GM12878 (cell line): Measurements from ENCODE around the gene ADCY2. TPM values are rescaled to one million over a fixed set of nuclear protein-coding genes. Genes with fewer than 3 reads are reported as not detected.

Experiments used
- ATAC-seq: fragments of 200-7000 bp; cut with Tn5 transposase; 3 replicates; pipeline ENCODE4 v1.9.1; 2020; ENCODE audit warnings: mild to moderate bottlenecking, moderate library complexity
- BruUV-seq: library from RNA; stranded (reverse); fragments of 400-500 nt; replicated peaks from 2 replicates; lab custom pipeline; 2021; lab: Mats Ljungman, UMichigan
- CTCF ChIA-PET: fragments of 300-600 bp; sonication (Branson Sonifier 250); formaldehyde crosslinking; extraction: SDS; loops from one replicate; lab custom pipeline; 2021; ENCODE audit warnings: inconsistent platforms; lab: Yijun Ruan, JAX
- POLR2A ChIA-PET: fragments of 350-600 bp; formaldehyde crosslinking; extraction: SDS; loops from one replicate; lab custom pipeline; 2021; ENCODE audit warnings: inconsistent platforms; lab: Charles Lee
- RAD21 ChIA-PET: fragments of 300-600 bp; sonication (Branson Sonifier 250); formaldehyde crosslinking; loops from one replicate; lab custom pipeline; 2023; ENCODE audit warnings: antibody characterized with exemption; ENCODE audit not compliant: unreplicated experiment; lab: Charles Lee
- SMC1A ChIA-PET: fragments of 300-600 bp; sonication (Branson Sonifier 250); formaldehyde crosslinking; loops from one replicate; lab custom pipeline; 2023; ENCODE audit not compliant: unreplicated experiment, uncharacterized antibody; lab: Charles Lee
- DNase-seq: peaks from one replicate; pipeline ENCODE4 v3.0.0-alpha.2; 2011; ENCODE audit warnings: low read depth, low spot score
- FAIRE-seq: peaks from 3 replicates; lab custom pipeline; 2011; peaks lifted over from hg19 to GRCh38; lab: Jason Lieb, UNC
- H2AFZ ChIP-seq: 2 replicates; pipeline ENCODE4 v1.6.0; 2011; ENCODE audit warnings: low read depth, low read length, control low read depth; ENCODE audit not compliant: control insufficient read depth
- H3K27ac ChIP-seq: 2 replicates; pipeline ENCODE4 v1.5.1; 2011; ENCODE audit warnings: control low read depth; ENCODE audit not compliant: control insufficient read depth, insufficient read depth
- H3K27me3 ChIP-seq, 2 experiments: replicated peaks in 1 of 2; 2 replicates each; pipeline versions ENCODE4 v1.6.0 to v1.6.1; 2011; ENCODE audit warnings: low read length in 1 of 2; ENCODE audit not compliant: control insufficient read depth in 2 of 2, insufficient read depth in 2 of 2
- H3K36me3 ChIP-seq, 2 experiments: 2 replicates each; pipeline ENCODE4 v1.5.1; 2011; ENCODE audit warnings: low read length in 1 of 2; ENCODE audit not compliant: control insufficient read depth in 2 of 2, insufficient read depth in 2 of 2
- H3K4me1 ChIP-seq: 2 replicates; pipeline ENCODE4 v1.6.1; 2011; ENCODE audit warnings: mild to moderate bottlenecking, low read length, moderate library complexity, mixed read lengths; ENCODE audit not compliant: control insufficient read depth, insufficient read depth
- H3K4me2 ChIP-seq: 2 replicates; pipeline ENCODE4 v1.6.0; 2011; ENCODE audit warnings: control low read depth; ENCODE audit not compliant: control insufficient read depth, insufficient read depth
- H3K4me3 ChIP-seq: fragments of 200-600 bp; sonication (generic); 2 replicates; pipeline ENCODE4 v1.5.1; 2016
- H3K79me2 ChIP-seq: 2 replicates; pipeline ENCODE4 v1.6.0; 2011; ENCODE audit warnings: low read length; ENCODE audit not compliant: control insufficient read depth, insufficient read depth
- H3K9ac ChIP-seq: 2 replicates; pipeline ENCODE4 v1.8.0; 2011; ENCODE audit warnings: low read length, control low read depth, mixed read lengths; ENCODE audit not compliant: control insufficient read depth, insufficient read depth
- H3K9me3 ChIP-seq: replicated peaks from 3 replicates; pipeline ENCODE4 v1.5.1; 2011; ENCODE audit warnings: mild to moderate bottlenecking, low read length; ENCODE audit not compliant: control insufficient read depth, insufficient read depth
- H4K20me1 ChIP-seq: 2 replicates; pipeline ENCODE4 v1.6.0; 2011; ENCODE audit not compliant: control insufficient read depth, insufficient read depth
- CBFB ChIP-seq: IDR thresholded peaks from 2 replicates; pipeline ENCODE4 v1.6.1; 2016; ENCODE audit warnings: antibody characterized with exemption, low read depth
- CHD2 ChIP-seq: IDR thresholded peaks from 2 replicates; pipeline ENCODE4 v1.6.1; 2011; ENCODE audit warnings: low read depth, low read length, improper control_type of control experiment, borderline replicate concordance
- E2F4 ChIP-seq: IDR thresholded peaks from 2 replicates; pipeline ENCODE4 v1.6.1; 2012; ENCODE audit warnings: low read depth, low read length, improper control_type of control experiment
- ESRRA ChIP-seq: IDR thresholded peaks from 2 replicates; pipeline ENCODE4 v1.6.1; 2012; ENCODE audit warnings: mild to moderate bottlenecking, low read length, improper control_type of control experiment
- MAX ChIP-seq: IDR thresholded peaks from 2 replicates; pipeline ENCODE4 v1.6.1; 2012; ENCODE audit warnings: low read depth, low read length, improper control_type of control experiment
- PRDM15 ChIP-seq: fragments of 450-650 bp; formaldehyde crosslinking; IDR thresholded peaks from 2 replicates; pipeline ENCODE4 v1.4.0; 2020; ENCODE audit warnings: mild to moderate bottlenecking, moderate library complexity
- ZBTB40 ChIP-seq: fragments of 450-650 bp; IDR thresholded peaks from 2 replicates; pipeline ENCODE4 v1.6.1; 2016; ENCODE audit warnings: mild to moderate bottlenecking, moderate library complexity, borderline replicate concordance
- ZNF592 ChIP-seq: fragments of 450-650 bp; IDR thresholded peaks from 2 replicates; pipeline ENCODE4 v1.6.1; 2017; ENCODE audit warnings: mild to moderate bottlenecking, moderate library complexity
- ZZZ3 ChIP-seq: IDR thresholded peaks from 2 replicates; pipeline ENCODE4 v1.6.1; 2011; ENCODE audit warnings: low read depth; ENCODE audit not compliant: control insufficient read depth, insufficient read length
- WGBS: methylation state at CpG from one replicate; pipeline ENCODE4 v1.1.6; 2016; ENCODE audit warnings: low lambda C conversion rate; ENCODE audit not compliant: insufficient replicate concordance, insufficient coverage; ENCODE audit errors: missing lambda C conversion rate; 5-methylcytosine and 5-hydroxymethylcytosine counted together
- in situ Hi-C: fragments of 300-500 bp; cut with MboI; formaldehyde crosslinking; loops from 9 replicates; pipeline ENCODE4 v1.14.3; 2018; ENCODE audit warnings: mixed read lengths
- intact Hi-C: fragments of 100-400 bp; cut with micrococcal nuclease; formaldehyde crosslinking; loops from one replicate; pipeline ENCODE4 v1.14.2; 2022; ENCODE audit not compliant: unreplicated experiment
- polyA plus RNA-seq, 11 experiments: library from polyadenylated mRNA; depleted of rRNA in 4 of 11; unstranded in 6 of 11; stranded (reverse) in 5 of 11; fragments of >200 nt; fragmentation: Nextera tagmentation in 4 of 11; fragmentation: Illumina TruSeq in 1 of 11; extraction: Ambion mirVana in 4 of 11; extraction: Trizol in 1 of 11; gene quantifications; 1 replicate in 1 of 11; 2 replicates in 10 of 11; pipeline versions ENCODE4 v1.2.1 to v1.2.3, GENCODE V29; 2011 to 2016; ENCODE audit warnings: inconsistent platforms in 2 of 11, missing spikeins in 2 of 11, low read depth in 1 of 11
- total RNA-seq, 4 experiments: library from RNA; depleted of rRNA in 3 of 4; stranded (reverse); fragments of >200 nt in 3 of 4; fragmentation: Illumina TruSeq in 1 of 4; extraction: Trizol in 1 of 4; gene quantifications; 2 replicates each; pipeline versions ENCODE4 v1.2.1 to v1.2.3, GENCODE V29; 2013 to 2021

ADCY2 gene
- total and polyA plus RNA-seq, 10 of the 15 experiments (the other 5 are each of a cell fraction or from before 2014, with no cell fraction given): 0.07 to 0.26 TPM; not detected in 8

GRCh38 chr5:7468742-7469141, 72.8 kb downstream of the ADCY2 start (continued):
- TF ChIP-seq ZNF592: no peak

GRCh38 chr5:7471710-7472109, 75.8 kb downstream of the ADCY2 start:
- DNase-seq: no peak
- intact Hi-C loops: no loop called here
- ChIA-PET SMC1A (no interaction called here), POLR2A (no interaction called here), RAD21 (no interaction called here), CTCF (no interaction called here)
- Histone ChIP-seq H3K4me3 (no peak overlapping the region), H4K20me1 (no peaks in the 10 kb centered on the region), H3K36me3 (no peaks in the 10 kb centered on the region), H3K9me3 (no peaks in the 10 kb centered on the region; the same call in 2 of the 3 replicates), H3K4me1 (no peaks in the 10 kb centered on the region), H3K27ac (no peak overlapping the region), H3K9ac (no peak overlapping the region), H3K4me2 (no peak overlapping the region), H2AFZ (no peak overlapping the region), H3K79me2 (no peaks in the 10 kb centered on the region), H3K27me3 (no peaks in the 10 kb centered on the region)
- in situ Hi-C loops: no loop called here
- FAIRE-seq: no peak
- ATAC-seq: no peak
- WGBS: 45% methylated on average over 1 of the region's 1 CpG
- no TSS peak for BruUV-seq
- no peak for TF ChIP-seq CBFB
- no peak for TF ChIP-seq ESRRA
- no peak for TF ChIP-seq ZBTB40
- no peak for TF ChIP-seq ZZZ3
- TF ChIP-seq CHD2: no peak
- TF ChIP-seq E2F4: no peak
- TF ChIP-seq PRDM15 (CRISPR knock-in tag): no peak
- no peak for TF ChIP-seq MAX
